ENCODE measurements around the gene FAF1.

The FAF1 gene

DNA sequence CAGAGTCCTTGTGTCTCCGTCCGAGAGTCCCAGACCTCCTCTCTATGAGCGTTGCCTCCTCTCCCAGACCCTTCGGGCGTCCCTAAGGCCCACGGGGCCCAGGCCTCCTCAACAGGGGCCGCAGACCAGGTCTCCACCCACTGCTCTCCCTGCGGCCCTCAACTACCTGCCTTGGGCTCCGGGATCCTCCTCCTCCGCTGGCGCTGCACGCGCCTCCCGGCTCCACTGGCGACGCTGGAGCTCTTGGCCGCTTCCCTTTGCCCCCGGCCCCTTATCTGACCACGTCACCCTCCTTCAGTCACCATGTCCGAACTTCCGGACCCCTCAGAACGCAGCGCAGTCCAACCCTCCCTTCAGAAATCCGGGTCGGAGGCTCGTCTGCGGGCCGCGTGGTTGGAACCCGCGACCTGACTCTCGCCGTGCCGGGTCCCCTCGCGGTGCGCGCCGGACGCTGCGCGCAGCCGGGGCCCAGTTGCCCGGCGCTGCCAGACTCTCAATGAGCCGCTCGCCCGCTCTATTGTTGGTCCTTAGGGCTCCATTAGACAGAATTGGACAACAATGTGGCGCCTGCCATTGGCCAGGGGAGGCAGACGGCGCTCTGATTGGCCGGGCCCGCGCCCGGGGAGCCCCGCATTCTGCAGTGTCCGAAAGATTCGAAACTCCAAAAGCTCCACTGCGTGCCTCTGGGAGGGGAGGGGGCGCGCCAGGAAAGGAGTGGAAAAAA lies 537.0 kb downstream of the FAF1 start, which contains the start of gene DMRTA2:
Gene DMRTA2 (minus strand): TSS at position 498 of the 724 bp plus-strand sequence. CDS start 1,907 bp downstream, outside the sequence.
- DNase-seq, result no peak

DNA sequence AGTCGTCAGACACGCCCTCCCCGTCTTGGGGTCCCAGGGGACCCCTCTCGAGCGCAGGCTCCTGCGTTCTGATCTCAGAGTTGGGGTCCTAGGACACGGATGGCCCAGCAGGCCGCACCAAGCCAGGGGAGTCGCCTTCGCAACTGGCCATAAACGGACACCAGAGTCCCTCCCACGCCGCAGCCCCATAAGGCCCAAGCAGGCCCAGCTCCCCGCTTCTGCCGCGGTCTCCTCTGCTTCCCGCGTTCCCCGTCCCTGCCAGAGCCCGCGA lies 537.5 kb downstream of the FAF1 start:
- DNase-seq, result no peak

DNA sequence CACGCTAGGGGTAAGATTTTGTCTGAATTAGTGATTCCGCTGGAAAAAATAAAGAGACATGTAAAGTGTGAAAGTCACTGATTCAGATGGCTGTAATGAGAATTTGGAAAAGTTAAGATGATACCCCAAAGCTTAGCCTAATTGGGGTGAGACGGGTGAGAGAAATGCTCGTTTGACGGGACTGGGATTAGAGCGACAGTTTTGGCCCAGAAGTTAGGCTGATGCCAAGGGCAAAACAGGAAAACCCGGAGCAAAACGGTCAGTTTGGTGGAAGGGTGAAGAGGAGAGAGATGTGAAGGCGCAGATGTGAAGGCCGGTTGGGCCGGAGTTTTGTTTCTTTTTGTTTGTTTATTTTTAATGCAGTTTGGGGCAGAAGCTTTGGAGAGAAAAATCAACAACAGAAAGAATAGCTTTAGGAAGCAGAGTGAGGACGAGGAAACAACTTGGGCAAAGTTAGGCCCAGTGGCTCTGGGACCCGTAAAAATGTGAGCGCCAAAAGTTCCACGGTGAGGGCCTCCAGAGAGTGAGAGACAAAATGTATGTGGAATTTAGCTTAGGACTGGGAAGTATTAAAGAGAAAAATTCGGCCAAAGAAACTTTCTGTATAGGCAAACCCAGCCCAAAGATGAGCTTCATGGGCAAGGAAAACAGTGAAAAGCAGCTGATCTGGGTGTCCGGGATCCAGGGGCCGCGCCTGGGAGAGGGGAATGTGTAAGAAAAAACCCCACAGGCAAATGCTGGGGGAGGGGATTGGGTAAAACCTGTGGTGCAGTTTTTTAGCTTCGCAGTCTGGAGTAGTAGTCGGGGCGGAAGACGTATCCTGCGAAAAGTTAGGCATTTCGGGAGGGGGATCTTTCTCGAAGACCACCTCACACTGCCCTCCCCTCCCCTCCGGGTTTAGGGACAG lies 538.0 kb downstream of the FAF1 start:
- no peak for DNase-seq

DNA sequence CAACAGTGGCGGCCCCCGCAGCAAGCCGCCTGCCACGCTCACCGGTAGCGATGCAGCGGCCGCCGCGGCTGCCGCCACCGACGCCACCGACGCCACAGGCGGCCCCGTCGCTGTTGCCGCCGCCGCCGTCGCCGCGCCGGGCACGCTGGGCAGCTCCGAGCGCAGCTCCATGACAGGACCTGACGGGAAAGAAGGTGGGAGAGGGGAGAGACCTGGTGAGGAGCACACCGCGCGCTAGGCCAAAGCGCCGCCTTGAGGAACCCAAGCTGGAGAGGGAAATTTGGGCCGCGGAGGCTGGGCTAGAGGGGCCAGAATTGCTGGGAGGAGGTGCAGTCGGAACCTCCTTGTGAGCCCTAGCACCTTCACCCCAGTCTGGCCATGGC lies 538.7 kb downstream of the FAF1 start:
- no peak for DNase-seq

DNA sequence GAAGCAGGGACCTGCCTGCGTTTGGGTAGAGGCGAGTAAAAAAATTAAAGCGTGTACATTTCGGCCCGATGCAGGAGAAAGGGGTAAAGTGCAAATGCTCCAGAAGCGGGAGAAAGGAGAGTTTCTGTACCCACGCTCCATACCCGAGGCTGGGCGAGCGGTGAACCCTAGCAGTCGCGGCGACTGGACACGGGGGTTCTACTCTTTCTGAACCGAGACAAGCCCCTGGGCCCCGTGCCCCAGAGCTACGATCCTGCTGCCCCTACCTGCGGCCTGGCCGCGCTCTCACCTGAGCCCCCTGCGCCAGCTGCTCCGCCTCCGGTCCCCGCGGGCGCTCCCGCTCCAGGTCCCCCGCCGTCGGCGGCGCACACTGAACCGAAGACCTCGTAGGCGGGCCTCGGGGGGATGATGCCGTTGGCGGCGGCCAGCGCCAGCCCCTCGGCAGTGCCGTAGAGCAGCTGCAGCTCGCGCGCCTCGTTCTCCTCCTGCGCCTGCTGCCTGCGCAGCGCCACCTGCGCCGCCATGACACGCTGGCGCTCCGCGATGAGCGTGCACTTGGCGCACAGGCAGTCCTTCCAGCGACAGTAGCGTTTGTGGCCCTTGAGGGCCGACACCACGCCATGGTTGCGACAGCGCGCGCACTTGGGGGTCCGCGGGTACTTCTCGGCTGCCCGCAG lies 539.2 kb downstream of the FAF1 start:
- DNase-seq, result peak in 1 of 5 donors; percentile 18

DNA sequence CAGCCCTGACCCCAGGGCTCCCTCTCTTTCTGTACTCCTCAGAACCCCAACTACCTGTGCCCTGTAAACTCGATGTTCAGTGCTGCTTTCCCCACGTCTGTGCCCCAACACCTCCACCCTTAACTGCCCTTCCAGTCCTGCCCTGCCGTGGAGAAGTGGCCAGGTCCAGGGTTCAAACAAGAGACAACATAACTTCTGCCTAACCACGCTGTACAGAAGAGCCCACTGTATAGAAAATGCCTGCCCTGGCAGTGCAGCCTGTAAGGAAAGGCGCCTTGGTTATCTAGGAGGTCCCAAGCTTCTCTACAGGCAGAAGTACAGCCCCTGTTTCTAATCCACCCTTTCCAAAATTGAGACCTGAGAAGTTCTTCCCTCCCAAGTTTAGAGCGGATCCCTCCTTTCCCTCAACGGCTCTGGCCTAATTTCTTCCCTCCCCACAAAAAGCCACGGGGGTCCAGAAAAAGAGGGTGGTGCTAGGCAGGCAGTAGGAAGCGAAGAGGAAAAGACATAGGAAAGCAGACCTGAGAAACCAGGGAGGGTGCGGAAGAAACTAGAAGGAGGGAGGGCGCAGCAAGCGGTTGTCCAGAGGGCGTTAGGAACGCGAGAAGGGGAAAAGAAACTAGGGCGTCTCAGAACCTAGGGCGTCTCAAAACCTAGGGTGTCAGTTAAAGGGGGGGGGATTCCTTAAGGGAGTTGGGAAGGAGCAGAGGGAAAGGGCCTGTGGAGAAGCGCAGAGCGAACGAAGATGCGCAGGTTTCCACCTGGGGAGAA lies 540.0 kb downstream of the FAF1 start:
- DNase-seq, result no peak

DNA sequence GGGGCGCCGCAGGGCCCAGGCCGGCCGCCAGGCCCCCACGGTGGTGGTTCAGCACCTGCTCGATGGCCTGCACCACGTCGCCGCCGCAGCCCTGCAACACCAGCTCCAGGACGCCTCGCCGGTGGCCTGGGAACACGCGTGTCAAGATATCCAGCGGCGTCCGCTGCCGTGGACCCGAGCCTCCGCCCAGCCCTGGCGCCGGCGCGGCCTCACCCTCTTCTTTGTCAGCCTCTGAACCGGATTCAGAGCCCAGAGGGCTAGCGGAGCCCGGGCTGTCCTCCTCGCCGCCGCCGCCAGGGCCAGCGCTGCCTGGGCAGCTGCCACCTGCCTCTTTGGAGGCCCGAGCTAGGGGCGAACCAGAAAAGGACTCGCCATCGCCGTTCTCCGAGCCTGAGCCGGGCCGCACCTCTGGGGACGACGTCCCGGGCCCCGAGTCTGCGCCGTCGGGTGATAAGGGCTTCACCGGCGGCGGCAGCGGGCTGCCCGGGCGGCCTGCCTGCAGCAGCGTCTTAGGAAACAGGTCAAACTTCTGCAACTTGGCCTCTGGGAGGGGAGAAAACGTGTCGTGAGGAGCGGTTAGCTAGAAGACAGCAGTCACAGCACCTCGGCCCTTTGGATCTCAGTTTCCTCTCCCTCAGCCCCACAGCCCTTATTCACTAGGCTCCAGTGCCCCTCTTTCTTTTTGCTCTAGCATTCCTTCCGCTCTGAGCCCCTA lies 540.7 kb downstream of the FAF1 start:
- no peak for DNase-seq

DNA sequence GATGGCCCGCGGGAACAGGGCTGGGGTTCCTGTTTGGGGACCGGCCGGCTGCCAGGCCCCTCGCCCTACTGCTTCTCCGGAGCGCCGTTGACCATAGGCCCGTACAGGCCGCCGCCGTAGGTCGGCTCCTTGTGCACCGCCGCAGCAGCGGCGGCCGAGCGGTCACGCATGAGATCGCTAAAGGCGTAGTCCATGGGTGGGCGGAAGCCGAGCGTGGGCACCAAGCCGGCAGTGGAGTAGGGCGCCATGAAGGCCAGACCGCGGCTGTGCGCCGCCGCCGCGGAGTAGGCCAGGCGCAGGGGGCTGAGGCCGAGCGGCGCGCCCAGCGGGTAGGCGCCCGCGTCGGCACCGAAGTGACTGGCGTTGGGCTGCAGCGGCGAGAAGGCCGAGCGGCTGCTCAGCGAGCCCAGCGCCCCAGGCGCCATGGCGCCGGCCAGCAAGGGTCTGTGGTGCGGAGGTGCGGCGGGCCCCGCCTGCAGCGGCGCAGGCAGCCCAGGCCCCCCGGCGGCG lies 541.4 kb downstream of the FAF1 start:
- DNase-seq, result no peak

DNA sequence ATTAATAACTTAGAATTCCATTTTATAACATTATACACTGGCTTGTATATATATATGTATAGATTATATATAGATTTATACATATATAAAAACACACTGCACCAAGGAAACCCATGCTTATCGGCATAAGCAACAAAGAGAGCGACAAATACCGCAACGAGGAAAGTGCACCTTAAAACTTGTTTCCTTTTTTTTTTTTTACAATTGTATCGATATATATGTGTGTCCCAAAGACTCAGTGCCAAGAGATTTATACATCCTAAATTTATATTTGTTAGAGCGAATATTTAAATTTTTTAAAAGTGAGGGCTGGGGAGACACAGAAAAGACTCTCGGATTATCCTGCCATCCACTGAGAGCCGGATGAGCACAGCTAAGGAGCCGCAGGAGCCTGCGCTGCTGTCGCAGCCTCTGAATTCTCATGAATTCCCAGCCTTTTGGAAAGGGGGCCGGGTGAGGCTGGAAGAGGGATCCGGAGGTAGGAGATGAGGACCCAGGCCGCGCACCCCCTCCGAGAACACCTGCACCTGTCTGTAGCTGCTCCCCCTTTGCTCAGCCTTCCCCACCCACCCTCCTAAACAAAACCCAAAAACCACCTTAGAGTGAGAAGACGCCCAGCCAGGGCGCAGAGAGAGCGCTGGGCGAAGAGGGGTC lies 542.0 kb downstream of the FAF1 start:
- DNase-seq, result no peak

DNA sequence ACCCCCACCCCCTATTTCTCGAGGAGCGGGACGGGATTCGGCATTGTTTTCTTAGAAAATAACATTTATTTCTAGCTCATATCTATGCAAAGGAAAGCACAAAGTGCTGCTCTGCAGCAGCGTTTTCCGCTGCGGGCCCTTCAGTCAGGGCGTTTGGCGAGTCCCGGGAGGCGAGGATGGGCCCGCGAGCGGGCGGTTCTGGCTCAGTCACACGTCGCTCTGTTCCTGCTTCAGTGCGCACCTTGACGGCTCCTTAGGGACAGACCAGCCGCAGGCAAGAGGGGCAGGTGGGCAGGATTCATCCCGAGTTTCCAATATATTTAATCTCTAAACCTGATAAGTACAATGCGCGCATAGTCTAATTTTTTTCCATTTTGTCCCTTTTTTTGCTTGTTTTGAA lies 542.6 kb downstream of the FAF1 start:
- no peak for DNase-seq

DNA sequence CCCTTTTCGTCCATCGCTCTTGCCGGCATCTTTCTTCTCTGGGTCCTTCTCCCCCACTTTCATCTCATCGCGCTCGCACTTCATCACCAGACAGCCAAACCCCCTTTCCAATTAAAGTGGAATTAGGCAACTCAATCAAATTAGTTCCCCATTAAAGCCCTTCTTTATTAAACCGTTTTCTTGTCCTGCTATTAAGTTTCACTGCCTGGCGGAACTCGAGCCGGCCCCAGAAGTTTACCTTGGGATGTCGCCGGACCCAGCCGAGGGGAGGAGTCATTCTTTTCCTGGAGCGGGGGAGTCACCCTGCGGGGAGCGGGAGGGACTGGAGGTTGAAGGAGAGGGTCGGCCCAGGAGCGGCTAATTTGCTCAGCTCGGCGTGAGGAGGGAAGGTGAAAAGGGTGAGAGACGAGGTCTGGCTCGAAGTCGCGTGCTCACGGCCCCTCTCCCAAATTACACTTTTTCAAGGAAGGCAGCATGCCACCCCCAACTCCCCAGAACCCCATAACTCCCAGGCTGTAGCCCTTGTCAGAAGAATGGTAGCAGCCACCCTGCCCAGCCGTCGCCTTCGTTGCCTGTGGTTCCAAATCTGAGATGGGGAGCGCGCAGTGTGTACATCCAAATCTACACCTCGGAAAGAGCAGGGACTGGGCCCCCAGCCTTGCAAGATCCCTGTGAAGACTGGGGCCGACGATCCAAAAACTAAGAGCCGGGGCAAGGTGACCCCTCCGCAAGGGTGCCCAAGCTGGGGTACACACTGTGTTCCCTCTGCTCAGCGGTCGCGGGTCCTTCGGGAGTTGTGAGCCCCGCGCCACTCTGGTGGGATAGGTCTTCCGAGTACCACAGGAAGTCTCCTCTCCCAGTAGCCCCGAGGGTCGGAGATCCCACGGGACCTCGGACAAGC lies 543.3 kb downstream of the FAF1 start:
- no peak for DNase-seq

DNA sequence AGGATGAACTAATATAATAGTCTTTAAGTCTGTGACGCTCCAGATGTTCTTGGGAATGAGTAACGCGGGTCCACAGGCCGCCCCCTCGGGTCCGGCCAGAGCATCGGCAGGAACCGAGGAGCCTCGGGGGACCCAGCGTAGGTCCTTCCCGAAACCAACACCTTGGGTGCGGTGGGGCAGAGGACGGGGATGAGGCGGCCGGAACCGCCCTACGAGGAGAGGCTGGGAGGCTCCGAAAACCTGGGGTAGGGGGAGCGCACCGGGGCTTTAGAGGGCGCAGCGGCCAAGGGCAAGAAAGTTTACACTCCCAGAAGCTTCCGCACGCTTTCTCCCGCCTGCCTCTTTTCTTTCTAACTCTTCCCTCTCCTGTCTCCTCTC lies 543.9 kb downstream of the FAF1 start:
- DNase-seq, result no peak

DNA sequence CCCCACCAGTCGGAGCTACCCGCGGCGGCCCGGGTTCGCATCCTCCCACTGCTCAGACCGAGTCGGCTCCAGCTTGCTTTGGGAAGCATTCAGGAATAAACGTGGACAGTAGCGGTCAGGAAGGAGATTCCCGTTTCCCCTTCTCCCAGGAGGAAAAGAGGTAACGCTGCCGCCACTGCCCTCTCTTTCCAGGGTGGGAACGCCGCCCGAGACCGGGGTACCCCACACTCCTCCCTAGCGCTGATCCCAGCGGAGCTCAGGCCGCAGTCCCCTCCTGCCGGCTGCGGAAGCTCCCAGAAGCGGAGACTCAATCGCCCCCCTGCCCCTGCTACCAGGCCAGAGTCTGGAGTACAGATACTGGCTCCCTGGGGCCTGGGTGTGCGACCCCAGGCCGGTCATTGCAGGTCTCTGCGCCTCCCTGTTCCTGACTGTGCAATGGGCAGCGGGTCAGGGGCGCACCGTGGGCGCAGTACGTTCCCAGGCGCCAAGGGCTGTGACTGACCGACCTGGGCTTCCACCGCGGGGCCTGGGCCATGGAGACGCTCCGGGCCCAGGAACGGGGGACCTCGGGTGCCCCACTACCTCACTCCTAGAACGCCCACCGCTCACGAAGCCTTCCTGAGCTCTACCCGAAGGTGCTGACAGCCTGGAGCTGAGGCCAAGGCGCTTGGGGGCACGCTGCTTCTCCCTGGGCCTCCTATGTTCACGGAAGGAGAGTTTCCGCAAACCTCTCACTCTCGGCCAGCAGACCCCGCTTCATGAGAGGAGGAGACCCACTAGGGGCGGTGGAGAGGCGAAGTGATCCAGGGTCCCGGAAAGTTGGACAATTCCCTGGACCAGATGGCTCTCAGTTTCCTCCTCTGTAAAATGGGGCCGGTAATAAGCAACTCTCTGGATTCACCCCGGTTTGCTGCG lies 544.6 kb downstream of the FAF1 start:
- DNase-seq, result no peak

DNA sequence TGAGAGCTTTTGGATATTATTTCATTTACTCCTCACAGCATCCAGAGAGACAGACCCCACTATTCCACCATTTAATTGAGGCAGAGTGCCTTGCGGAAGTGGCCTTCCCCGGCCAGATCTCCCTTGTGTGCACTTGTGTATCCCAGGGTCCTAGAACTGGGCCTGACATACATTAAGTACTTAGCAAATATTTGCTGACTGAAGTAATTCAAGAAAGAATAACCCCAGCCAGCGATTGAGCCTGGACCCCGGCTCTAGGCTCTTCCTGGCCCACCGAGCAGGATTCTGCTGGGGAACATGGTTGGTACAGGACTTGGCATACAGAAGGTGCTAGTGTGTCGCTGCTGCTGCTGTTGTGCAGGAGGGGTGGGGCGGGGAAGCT lies 545.2 kb downstream of the FAF1 start:
- no peak for DNase-seq

DNA sequence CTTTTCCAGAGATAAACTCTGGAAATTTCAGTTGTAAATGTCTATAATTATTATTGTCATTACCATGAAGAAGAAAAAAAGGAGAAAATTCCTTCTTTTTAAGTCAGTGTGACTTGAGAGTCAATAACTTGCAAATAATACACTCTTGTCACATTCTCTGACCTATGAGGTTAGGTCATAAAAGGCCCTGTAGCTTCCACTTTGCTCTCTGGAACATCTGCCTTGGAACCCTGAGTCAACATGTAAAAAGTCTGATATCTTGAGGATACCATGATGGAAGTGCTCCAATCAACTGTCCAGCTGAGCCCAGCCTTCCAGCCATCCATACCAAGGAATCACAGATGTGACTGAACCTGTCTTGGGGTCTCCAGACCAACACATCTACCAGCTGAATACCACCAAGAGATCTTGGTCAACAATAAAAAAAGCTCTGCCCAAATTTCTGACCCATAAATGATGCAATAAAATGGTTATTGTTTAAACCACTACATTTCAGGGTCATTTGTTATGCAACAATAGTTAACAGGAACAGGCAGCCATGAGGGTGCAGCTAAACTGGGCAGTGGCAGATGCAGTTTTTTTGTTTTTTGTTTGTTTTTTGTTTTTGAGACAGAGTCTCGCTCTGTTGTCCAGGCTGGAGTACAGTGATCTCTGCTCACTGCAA lies 547.1 kb downstream of the FAF1 start:
- no peak for DNase-seq

DNA sequence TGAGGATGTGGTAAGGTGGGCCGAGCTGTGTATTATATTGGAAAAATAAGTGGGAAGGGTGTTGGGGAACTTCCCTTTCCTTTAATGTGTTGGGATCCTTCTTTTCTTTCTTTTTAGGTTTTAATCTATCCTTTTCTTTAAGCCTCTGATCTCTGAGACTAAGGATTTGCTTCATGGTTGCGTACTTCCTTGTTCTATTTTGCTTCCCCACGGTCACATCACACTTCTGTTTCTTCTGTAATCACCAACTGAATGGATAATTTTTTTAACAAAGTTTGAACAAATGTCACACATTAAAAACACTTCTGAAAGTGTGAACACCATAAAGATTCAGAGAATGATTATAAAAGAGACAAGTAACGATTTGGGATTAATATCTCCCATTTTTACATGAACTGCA lies 554.3 kb downstream of the FAF1 start:
- DNase-seq, result no peak

DNA sequence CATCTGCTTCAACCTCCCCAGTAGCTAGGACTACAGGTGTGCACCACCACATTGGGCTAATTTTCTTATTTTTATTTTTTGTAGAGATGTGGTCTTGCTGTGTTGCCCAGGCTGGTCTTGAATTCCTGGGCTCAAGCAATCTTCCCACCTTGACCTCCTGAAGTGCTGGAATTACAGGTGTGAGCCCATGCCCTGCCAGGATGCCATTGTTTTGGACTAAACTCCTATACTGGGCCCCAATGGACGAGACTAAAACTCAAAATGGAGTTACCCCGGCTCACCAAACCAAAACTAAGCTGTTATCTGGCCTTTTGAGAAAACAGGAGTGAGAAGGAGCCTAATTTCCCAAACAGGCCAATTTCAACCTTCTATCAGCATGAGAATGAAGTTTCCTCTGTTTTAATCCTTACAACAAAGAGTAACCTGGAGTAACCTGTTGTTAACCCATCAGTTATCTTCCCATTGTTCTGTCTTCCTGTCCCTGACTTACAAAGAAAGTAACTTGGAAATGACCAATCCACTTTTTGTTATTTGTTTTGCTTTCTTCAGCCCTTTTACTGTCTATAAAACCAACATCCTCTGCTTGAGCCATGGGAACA lies 566.4 kb downstream of the FAF1 start:
- no peak for DNase-seq
